CD14-positive monocyte (primary cell): Measurements from ENCODE around the gene COX18. TPM values are rescaled to one million over a fixed set of nuclear protein-coding genes. Genes with fewer than 3 reads are reported as not detected.

Source experiments
- DNase-seq, 3 donors: peaks; one replicate each; pipeline ENCODE4 v3.0.0-alpha.2; 2011 to 2022
- H2AFZ ChIP-seq: 2 replicates; pipeline ENCODE4 v1.6.0; 2012; ENCODE audit warnings: mild to moderate bottlenecking, low read depth, low read length, inconsistent platforms; ENCODE audit not compliant: insufficient read depth, poor library complexity, severe bottlenecking
- H3K27ac ChIP-seq, 2 donors: 1 replicate in 1 of 2; 2 replicates in 1 of 2; pipeline ENCODE4 v1.5.1; 2012 to 2013; ENCODE audit warnings: low read length in 2 of 2, control low read depth in 1 of 2, inconsistent platforms in 1 of 2, low read depth in 1 of 2, mild to moderate bottlenecking in 1 of 2
- H3K27me3 ChIP-seq, 2 donors: one replicate each; pipeline versions ENCODE4 v1.6.0 to v1.6.1; 2011 to 2013; ENCODE audit warnings: low read length in 2 of 2; ENCODE audit not compliant: control insufficient read depth in 2 of 2, insufficient read depth in 2 of 2
- H3K36me3 ChIP-seq, 2 donors: replicated peaks in 1 of 2; 1 replicate in 1 of 2; 2 replicates in 1 of 2; pipeline versions ENCODE4 v1.5.1 to v1.6.1; 2012 to 2013; ENCODE audit warnings: low read length in 2 of 2, control low read depth in 1 of 2, inconsistent platforms in 1 of 2, mild to moderate bottlenecking in 1 of 2; ENCODE audit not compliant: insufficient read depth in 2 of 2, control insufficient read depth in 1 of 2
- H3K4me1 ChIP-seq, 2 donors: 1 replicate in 1 of 2; 2 replicates in 1 of 2; pipeline versions ENCODE4 v1.5.1 to v1.6.1; 2012 to 2013; ENCODE audit warnings: low read length in 2 of 2, control low read depth in 1 of 2, inconsistent platforms in 1 of 2, mild to moderate bottlenecking in 1 of 2, moderate library complexity in 1 of 2; ENCODE audit not compliant: insufficient read depth in 2 of 2, control insufficient read depth in 1 of 2
- H3K4me2 ChIP-seq: replicated peaks from 2 replicates; pipeline ENCODE3; 2012; ENCODE audit warnings: low read length, moderate library complexity, mild to moderate bottlenecking; ENCODE audit not compliant: poor library complexity, severe bottlenecking; ENCODE audit errors: extremely low read depth
- H3K4me3 ChIP-seq, 3 experiments: fragments of 200-600 bp in 1 of 3; sonication (generic) in 1 of 3; replicated peaks in 1 of 3; 1 replicate in 2 of 3; 2 replicates in 1 of 3; pipeline ENCODE4 v1.5.1; 2011 to 2013; ENCODE audit warnings: low read length in 3 of 3, mild to moderate bottlenecking in 3 of 3, control low read depth in 2 of 3, low read depth in 2 of 3, inconsistent platforms in 1 of 3, moderate library complexity in 1 of 3
- H3K79me2 ChIP-seq: 2 replicates; pipeline ENCODE4 v1.6.0; 2012; ENCODE audit warnings: mild to moderate bottlenecking, control low read depth, inconsistent platforms, low read length, moderate library complexity; ENCODE audit not compliant: insufficient read depth
- H3K9ac ChIP-seq: 2 replicates; pipeline ENCODE4 v1.6.0; 2017; ENCODE audit warnings: low read length, mild to moderate bottlenecking; ENCODE audit not compliant: insufficient read depth, poor library complexity, severe bottlenecking
- H3K9me3 ChIP-seq, 2 donors: replicated peaks in 1 of 2; 1 replicate in 1 of 2; 2 replicates in 1 of 2; pipeline versions ENCODE4 v1.5.1 to v1.6.1; 2012 to 2013; ENCODE audit warnings: low read length in 2 of 2, control low read depth in 1 of 2; ENCODE audit not compliant: control insufficient read depth in 1 of 2, insufficient read depth in 1 of 2
- H4K20me1 ChIP-seq: 2 replicates; pipeline ENCODE4 v1.6.0; 2012; ENCODE audit warnings: mild to moderate bottlenecking, low read length, control low read depth, moderate library complexity; ENCODE audit not compliant: insufficient read depth
- H3K27ac Mint-ChIP-seq, 7 donors: one replicate each; pipeline ENCODE4 v1.8.0; 2020; ENCODE audit warnings: mild to moderate bottlenecking in 7 of 7, mixed read lengths in 7 of 7, moderate library complexity in 6 of 7, inconsistent platforms in 2 of 7
- H3K27me3 Mint-ChIP-seq, 3 donors: one replicate each; pipeline ENCODE4 v1.8.0; 2021 to 2022; ENCODE audit warnings: low read depth in 3 of 3, mild to moderate bottlenecking in 3 of 3, mixed read lengths in 3 of 3, moderate library complexity in 3 of 3, inconsistent platforms in 1 of 3
- H3K36me3 Mint-ChIP-seq, 2 donors: one replicate each; pipeline ENCODE4 v1.8.0; 2020; ENCODE audit warnings: mixed read lengths in 2 of 2, inconsistent platforms in 1 of 2, mild to moderate bottlenecking in 1 of 2
- H3K4me1 Mint-ChIP-seq: one replicate; pipeline ENCODE4 v1.8.0; 2020; ENCODE audit warnings: mild to moderate bottlenecking, mixed read lengths
- H3K4me3 Mint-ChIP-seq, 2 donors: one replicate each; pipeline ENCODE4 v1.8.0; 2020; ENCODE audit warnings: mild to moderate bottlenecking in 2 of 2, mixed read lengths in 2 of 2, moderate library complexity in 1 of 2
- H3K9me3 Mint-ChIP-seq, 7 donors: one replicate each; pipeline ENCODE4 v1.8.0; 2020 to 2022; ENCODE audit warnings: mixed read lengths in 7 of 7, mild to moderate bottlenecking in 6 of 7, moderate library complexity in 6 of 7, inconsistent platforms in 2 of 7
- WGBS: methylation state at CpG from one replicate; pipeline ENCODE4 v1.1.5; 2013; ENCODE audit warnings: missing lambda C conversion rate; ENCODE audit not compliant: insufficient coverage; 5-methylcytosine and 5-hydroxymethylcytosine counted together
- intact Hi-C, 2 donors: fragments of 100-400 bp; cut with micrococcal nuclease; formaldehyde crosslinking; loops; one replicate each; pipeline versions ENCODE4 v1.15.0 to v1.15.1; 2023
- polyA plus RNA-seq, 3 donors: library from polyadenylated mRNA; depleted of rRNA in 1 of 3; unstranded in 2 of 3; stranded (reverse) in 1 of 3; fragments of 300-500 nt in 2 of 3; fragments of >200 nt in 1 of 3; fragmentation: Illumina TruSeq in 2 of 3; gene quantifications; 1 replicate in 2 of 3; 2 replicates in 1 of 3; pipeline ENCODE4 v1.2.3, GENCODE V29; 2012 to 2021
- TF ChIP-seq, protein P1 (sequence below): fragments of 200-600 bp; IDR thresholded peaks from one replicate; pipeline ENCODE4 v1.8.0; 2022; ENCODE audit warnings: antibody characterized with exemption, mild to moderate bottlenecking

COX18 gene
- polyA plus RNA-seq, 3 donors, result 8.3 to 10.3 (median 9.7) TPM

DNA sequence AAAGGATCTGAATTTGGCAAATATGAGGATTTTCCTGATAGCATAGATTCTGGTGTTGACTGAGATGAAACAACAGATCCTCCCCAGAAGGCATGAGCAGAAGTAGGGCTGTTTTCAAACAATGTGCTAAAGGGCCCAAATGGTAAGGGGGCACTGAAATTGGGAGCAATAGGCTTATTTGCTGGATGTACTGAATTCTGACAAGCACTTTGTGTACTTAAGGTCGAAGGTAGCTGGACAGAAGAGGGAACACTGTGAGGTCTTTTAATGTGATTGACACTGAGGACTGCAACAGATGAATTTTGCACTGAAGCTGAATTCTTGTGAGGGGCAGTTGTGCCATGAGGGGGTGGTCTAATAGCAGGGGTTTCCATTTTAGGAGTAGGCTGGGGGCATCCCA, 21.2 kb upstream of the COX18 start:
- WGBS, result 100% methylated on average over 1 of the region's 1 CpG
- Histone ChIP-seq H2AFZ (no peak overlapping the region), H3K4me2 (no peak overlapping the region), H3K4me1 (peaks cover 0 to 3% of the 10 kb centered on the region in 2 donors), H3K9me3 (no peaks in the 10 kb centered on the region), H3K9ac (no peak overlapping the region), H3K36me3 (peaks cover 48 to 59% of the 10 kb centered on the region in 2 donors), H3K4me3 (no peak overlapping the region), H3K79me2 (peaks cover 11% of the 10 kb centered on the region), H3K27me3 (no peaks in the 10 kb centered on the region), H3K27ac (peak overlapping the region in 1 of 2 donors; percentile 56), H4K20me1 (no peaks in the 10 kb centered on the region)
- no peak for DNase-seq
- H3K27ac Mint-ChIP-seq, result peak overlapping the region in 3 of 7 donors; percentile 0 to 81 (median 28)
- H3K36me3 Mint-ChIP-seq, result peaks cover 44 to 58% of the 10 kb centered on the region in 2 donors
- peaks cover 4% of the 10 kb centered on the region for H3K4me1 Mint-ChIP-seq
- TF ChIP-seq, protein P1, sequence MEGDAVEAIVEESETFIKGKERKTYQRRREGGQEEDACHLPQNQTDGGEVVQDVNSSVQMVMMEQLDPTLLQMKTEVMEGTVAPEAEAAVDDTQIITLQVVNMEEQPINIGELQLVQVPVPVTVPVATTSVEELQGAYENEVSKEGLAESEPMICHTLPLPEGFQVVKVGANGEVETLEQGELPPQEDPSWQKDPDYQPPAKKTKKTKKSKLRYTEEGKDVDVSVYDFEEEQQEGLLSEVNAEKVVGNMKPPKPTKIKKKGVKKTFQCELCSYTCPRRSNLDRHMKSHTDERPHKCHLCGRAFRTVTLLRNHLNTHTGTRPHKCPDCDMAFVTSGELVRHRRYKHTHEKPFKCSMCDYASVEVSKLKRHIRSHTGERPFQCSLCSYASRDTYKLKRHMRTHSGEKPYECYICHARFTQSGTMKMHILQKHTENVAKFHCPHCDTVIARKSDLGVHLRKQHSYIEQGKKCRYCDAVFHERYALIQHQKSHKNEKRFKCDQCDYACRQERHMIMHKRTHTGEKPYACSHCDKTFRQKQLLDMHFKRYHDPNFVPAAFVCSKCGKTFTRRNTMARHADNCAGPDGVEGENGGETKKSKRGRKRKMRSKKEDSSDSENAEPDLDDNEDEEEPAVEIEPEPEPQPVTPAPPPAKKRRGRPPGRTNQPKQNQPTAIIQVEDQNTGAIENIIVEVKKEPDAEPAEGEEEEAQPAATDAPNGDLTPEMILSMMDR, result no peak
- H3K4me3 Mint-ChIP-seq, result no peak overlapping the region
- intact Hi-C loops, result no loop called here
- no peaks in the 10 kb centered on the region for H3K9me3 Mint-ChIP-seq
- H3K27me3 Mint-ChIP-seq, result no peaks in the 10 kb centered on the region

- Histone ChIP-seq H3K27me3 (no peaks in the 10 kb centered on the region), H3K27ac (peak overlapping the region in 1 of 2 donors; percentile 48), H3K9me3 (no peaks in the 10 kb centered on the region), H3K36me3 (peaks cover 41 to 59% of the 10 kb centered on the region in 2 donors), H2AFZ (no peak overlapping the region), H3K4me2 (no peak overlapping the region), H3K4me3 (no peak overlapping the region), H3K9ac (no peak overlapping the region), H3K79me2 (peaks cover 11% of the 10 kb centered on the region), H3K4me1 (peaks cover 0 to 3% of the 10 kb centered on the region in 2 donors), H4K20me1 (no peaks in the 10 kb centered on the region)
- intact Hi-C loops, result no loop called here
- Mint-ChIP-seq H3K9me3 (no peaks in the 10 kb centered on the region), H3K27me3 (no peaks in the 10 kb centered on the region), H3K4me1 (peaks cover 4% of the 10 kb centered on the region), H3K27ac (peak overlapping the region in 4 of 7 donors; percentile 45 to 66 (median 59)), H3K4me3 (no peak overlapping the region), H3K36me3 (peaks cover 45 to 55% of the 10 kb centered on the region in 2 donors)
- TF ChIP-seq, protein P1, result no peak
- no peak for DNase-seq
Observed at GRCh38 chr4:73087871-73088270, 18.4 kb upstream of the COX18 start.
